OCI-LY3 (cell line): ENCODE measurements around the gene PRSS22.

Experiments
- CTCF ChIP-seq: fragments of 200-600, 300-600 bp; sonication (generic); IDR thresholded peaks from 2 replicates; pipeline ENCODE4 v1.5.1; 2014; ENCODE audit warnings: antibody characterized with exemption, low read length, low read depth
- EZH2phosphoT487 ChIP-seq: fragments of 200-600 bp; shearing (Covaris generic); IDR thresholded peaks from 2 replicates; pipeline ENCODE4 v1.6.1; 2018; ENCODE audit warnings: antibody characterized with exemption, mixed run types, low read depth

GRCh38 chr16:2897110-2897509, 39.1 kb upstream of the PRSS22 start:
- TF ChIP-seq CTCF, result no peak
- no peak for TF ChIP-seq EZH2phosphoT487
